Measurements from ENCODE around the gene ARHGEF4. TPM values are rescaled to one million over a fixed set of nuclear protein-coding genes. Genes with fewer than 3 reads are reported as not detected.
"Not testable (repeated sequence)": the region's sequence is repeated elsewhere in the genome, so short reads cannot be mapped to it uniquely, and the experiment has no call there.

ARHGEF4 gene
- total RNA-seq, 1 donor from 2014 or later, result 2.2 TPM

DNA sequence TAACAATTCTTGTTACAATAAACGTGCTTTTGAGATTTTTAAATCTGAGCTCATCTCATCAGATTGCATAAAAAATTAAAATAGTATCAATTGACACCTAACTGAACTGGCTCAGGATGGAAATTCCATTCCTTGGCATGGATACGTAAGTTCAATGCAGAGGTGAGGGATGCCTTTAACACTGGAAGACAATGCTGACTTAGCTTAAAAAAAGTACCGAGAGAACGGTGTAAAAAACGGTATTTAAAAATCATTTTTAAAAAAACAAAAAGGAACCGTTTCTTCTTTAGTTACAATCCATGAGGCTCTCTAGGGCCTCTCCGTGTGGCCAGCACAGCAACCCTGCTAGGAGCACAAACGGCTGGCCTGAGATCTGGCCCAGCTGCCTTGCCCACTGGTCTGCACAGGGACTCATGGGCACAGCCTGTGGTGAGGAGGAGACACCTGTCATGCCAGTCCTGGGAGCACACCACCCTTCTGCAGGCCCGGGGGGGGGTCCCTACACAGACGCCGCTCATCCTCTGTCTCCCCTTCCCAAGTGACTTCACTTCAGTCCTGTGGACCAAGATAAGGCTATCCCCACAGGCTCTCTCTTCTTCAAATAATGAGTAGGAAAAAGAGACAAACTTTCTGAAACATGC lies 211.3 kb downstream of the ARHGEF4 start:
- no peak for DNase-seq (ENCODE audit: low read depth in 2 of 2)

DNA sequence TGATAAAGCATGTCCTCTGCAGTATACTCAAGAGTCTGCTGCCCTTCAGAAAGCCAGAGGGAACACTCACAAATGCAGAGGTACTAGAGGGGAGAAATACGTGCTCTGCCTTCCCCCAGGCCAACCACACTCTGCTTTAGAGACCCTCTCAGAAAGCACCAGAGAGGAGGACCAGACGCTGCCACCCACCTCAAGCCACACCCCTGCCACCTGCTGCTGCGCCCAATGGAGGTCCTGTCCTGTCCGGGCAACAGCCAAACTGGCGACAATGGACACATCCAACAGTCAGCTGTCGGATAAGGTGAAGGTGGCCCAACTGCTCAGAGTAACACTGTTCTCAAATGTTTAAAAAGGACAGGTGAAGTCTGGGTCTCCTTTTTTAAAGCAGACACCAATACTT lies 211.9 kb downstream of the ARHGEF4 start:
- no peak for DNase-seq (ENCODE audit: low read depth in 2 of 2)

DNA sequence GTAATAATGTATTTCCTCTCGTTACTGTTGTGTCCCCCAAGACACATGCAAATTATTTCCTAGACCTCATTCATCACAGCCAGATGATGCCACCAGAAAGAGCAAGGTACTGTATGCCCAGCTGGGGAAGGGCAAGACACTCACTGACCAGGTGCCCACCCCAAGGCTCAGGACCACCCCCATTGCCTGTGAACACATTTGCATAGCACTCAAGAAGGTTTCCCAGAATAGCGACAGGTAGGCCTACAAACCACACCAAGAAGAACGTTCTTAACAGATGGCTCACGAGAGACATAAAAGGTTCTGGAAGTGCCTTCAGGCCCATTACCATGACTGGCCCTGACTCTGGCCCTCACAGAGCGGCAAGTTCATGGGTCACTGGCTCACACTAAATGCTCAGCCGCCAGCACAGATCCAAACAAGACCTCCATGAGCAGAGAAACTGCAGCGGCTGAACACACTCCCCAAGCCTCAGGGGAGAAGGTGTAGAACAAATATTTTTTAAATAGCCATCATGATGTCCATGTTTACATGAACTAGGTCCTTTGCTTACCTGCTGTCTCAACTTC lies 212.5 kb downstream of the ARHGEF4 start:
- DNase-seq (ENCODE audit: low read depth in 2 of 2), result no peak

DNA sequence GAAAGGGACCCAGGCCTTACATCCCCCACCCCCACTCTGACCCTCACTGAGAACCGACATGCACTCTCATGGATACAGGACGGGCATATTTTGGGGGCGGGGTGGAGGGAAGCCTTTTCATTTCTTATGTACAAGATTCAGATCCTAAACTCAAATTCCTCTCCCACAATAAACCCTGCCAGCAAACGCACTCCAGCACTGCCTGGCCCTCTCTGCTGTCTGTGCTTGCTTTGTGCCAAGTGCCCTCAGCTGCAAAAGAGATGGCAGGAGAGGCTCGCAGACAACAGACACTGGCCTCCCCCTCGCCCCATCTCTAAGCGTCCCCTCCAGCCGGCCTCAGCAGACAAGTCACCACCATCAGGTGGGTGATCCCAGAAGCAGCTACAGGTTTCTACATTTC lies 214.2 kb downstream of the ARHGEF4 start:
- no peak for DNase-seq (ENCODE audit: low read depth in 2 of 2)

DNA sequence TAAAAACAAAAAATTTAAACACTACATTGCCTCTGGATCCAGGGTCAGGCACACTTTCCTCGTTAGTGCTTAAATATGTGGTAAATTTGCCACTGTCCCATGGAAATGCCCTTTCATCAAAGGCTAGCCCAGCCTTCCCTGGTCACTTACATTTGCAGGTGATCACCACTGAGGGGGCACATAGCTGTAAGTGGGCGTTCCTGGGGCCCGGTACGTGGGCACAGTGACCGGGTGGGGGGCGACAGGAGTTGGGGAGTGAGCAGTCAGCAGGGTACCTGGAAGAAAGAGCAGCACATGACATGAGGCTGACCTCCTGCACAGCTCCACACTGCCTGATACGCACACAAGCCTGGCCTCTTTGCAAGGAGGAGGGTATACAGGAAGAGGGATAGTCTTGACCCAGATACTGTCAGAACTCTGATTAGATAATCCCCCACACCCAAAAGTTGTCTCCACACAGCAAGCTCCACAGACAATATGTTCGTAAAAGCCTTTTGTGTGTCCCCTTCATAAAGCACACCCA lies 216.1 kb downstream of the ARHGEF4 start:
- no peak for DNase-seq (ENCODE audit: low read depth in 2 of 2)

DNA sequence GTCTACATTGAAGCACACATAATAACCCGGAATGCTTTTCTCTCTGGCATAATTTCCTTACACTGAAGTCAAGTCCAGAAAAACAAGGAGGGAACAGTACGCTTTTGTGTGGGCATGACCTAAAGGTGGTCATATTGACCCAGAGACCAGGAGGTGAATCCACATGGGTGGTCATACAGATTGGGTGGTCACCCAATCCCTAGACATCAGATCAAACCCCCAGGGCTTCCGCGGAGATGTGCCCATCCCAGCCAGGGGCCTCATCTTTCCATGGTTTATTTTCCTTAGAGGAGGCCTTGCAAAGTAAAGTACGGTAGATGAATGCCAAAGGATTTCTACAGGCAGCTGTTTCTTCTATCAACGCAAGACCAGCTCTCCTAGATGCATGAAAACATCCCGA lies 217.8 kb downstream of the ARHGEF4 start:
- no peak for DNase-seq (ENCODE audit: low read depth in 2 of 2)

DNA sequence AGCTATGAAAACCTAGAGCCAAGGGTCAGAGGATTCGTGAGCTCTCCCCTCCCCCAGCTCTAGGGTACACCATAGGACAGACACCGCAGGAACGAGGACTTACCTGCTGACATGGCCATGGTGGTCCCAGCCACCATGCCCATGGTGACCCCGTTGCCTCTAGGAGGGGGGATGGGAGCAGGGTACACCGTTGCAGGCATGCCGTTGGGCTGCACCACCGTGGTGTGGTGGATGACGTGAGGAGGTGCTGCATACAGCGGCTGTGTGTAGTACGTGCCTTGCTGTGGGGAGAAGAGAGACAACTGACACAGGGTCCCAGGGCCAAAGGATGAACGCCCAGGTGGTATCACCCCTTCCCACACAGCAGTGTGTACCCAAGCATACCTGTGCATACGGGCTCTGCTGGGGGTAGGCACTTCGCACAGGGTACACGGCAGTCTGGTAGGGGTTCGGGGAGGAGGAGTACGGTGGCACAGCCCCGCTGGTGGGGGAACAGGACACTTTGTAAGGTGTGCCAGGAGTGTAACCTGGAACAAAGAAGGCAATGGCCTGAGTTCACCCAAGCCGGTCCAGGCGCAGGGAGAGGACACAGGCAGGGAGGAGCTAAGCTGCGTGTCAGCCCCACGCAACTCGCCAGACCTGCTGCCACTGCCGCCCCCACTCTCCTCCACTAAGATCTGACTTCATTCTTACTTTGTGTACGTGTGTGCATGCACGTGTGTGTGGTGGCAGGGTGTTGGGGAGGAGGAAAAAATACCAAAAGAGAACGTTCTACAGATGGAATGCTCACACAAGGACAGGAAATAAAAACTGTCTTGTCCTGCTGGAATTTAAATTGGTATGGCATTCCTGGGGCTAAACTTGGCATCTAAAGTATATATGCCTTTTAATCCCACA lies 218.7 kb downstream of the ARHGEF4 start:
- no peak for DNase-seq (ENCODE audit: low read depth in 2 of 2)

DNA sequence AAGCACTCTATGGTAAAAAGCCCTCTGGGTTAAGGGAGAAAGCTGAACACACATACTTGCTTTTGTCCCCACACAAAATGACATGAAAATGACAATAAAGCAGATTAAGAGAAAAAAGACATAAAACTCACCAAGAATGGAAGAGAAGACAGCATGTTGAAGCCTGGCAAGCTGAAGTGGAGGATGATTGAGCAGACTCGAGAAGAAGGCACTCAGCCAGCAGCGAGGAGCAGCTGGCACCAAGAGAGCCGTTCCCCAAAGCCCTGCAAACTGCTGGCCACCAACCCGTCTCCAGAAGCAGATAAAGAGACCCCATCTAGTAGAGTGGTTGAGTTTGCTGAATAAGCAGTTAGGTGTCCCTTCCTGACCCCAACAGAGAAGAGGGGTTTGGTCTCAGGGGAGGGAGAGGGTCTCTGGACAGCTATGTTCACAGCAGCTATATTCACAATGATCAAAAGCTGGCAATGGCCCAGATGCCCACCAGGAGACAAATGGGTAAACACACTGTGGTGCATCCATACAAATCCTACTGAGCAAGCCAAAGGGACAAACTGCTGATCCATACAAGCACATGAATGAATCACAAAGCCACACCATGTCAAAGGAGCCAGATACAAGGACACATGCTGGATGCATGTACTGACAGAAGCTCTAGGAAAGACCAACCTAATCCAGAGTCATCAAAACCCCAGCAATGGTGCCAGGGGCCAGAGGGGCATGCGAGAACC lies 219.7 kb downstream of the ARHGEF4 start:
- no peak for DNase-seq (ENCODE audit: low read depth in 2 of 2)

DNA sequence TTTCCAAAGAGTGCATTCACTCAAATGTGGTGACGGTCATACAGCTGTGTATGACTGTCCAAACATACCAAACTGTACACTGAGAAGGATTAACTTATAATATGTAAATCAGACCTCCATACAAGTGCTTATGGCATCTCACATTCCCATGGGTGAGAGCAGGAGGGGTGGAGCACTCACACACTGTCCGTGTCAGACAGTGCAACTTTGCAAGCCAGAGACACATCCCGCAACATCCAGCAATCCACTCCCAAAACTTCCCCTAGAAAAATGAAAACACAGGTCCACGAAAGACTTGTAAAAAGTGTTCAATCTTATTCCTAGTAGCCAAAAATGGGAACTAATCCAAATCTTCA lies 220.2 kb downstream of the ARHGEF4 start:
- no peak for DNase-seq (ENCODE audit: low read depth in 2 of 2)

DNA sequence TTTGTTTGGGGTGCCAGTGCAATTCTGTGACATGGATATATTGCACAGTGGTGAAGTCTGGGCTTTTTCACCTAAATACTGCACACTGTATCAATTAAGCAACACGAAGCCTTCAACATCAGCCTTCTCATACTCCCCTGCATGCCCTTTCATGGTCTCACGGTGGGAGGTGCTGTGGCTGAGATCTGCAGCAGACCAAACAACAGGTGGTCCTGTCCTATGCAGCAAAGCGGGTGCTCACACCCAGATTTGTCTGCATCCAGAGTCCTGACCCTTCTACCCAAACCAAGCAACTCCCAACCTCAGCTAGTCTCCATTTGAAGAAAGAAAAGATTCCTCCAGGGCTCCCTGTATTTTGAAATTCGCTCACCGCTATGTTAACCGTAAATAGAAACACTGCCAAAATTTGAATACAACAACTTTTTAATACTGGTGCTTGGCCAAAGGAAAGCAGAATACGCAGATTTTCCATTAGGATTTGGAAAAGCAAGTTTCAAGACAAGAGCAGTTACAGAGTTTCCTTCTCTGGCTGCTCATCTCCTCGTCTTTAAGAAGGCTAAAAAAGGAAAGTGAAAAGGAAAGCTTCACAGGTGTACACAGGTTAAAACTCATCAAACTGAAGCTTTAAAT lies 221.6 kb downstream of the ARHGEF4 start:
- no peak for DNase-seq (ENCODE audit: low read depth in 2 of 2)

DNA sequence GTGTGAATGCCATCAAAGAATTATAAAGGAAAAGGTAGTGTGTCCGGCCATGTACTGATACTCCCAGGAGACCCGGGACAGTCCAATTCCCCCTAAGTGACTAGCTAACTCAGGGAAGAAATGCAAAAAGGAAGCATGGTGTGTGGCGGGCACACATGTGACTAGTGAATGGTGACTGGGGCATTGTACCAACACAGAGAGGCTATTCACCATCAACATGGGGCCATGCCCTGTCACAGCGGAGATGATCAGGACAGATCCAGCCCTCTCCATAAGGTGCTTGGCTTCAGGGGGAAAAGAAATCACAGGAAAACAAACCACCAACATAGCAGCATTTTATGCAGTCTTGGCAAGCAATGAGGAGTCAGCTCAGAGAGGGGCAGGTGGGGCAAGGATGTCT lies 222.2 kb downstream of the ARHGEF4 start:
- no peak for DNase-seq (ENCODE audit: low read depth in 2 of 2)

DNA sequence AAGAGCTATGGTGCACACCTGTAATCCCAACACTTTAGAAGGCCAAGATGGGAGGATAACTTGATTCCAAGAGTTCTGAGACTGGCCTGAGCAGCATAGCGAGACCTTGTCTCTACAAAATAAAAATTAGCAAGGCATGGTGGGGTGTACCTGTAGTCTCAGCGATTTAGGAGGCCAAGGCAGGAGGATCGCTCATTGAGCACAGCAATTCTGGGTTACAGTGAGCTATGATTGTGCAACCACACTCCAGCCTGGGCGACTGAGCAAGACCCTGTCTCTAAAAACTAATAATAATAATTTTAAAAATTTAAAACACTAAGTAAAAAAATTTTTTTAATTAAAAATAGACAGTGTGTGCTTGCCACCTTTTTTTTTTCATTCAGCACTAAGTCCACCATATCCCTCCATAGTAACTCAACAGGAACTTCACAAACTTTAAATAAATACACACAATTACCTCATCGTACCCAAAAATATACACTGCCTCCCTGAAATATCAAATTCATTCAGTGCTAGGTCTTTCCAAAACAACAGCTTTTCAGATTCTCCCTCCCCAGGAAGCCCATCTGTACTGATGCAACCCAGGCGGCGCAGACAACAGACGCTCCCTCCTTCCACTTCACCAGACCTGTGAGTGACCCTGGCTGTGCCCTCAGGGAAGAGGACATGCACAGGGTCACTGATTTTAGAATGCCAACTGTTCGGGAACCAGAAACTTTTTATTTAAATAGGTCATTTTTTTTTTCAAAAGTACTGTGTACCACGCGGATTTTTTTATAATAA lies 227.0 kb downstream of the ARHGEF4 start:
- no peak for DNase-seq (ENCODE audit: low read depth in 2 of 2)

DNA sequence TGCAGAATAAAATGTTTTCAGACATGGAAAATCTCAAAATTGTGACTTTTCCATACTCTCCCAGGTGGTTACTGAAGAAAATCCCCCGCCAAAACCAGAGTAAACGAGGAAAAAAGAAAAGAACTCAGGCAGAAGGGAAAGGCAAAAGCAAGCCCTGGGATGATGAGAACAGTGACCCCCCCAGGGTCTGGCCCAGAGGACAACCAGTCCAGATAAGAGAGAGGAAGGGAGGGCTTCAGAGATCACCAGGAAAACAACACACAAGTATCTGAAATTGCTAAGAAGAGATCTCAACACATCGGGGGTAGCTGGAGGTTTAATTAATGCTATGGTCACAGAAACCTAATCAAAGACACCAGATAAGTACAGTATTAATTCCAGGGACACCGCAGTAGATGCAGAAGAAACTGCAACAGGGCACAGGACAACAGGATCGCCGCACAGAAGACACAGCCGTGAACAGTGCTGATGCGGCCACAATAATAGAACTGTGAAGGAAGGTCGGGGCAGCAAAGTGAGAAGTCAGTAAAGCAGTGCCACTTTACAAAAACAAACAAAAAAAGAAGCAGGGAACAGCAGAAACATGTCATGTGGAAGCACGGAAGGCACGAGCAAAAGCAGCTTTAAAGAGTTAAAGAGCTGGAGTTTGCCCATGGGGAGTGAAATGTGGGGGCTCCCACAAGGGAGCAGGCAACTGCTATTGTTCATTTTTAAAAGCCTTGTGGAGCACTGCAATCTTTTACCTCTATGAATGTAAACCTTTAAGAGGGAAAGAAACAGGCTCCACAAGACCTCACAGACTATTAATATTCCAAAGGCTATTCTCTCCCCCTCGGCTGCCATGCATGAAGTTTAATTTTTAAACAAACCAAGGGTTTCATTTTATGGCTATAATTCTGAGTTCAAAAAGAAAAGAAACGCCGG lies 228.1 kb downstream of the ARHGEF4 start:
- no peak for DNase-seq (ENCODE audit: low read depth in 2 of 2)

DNA sequence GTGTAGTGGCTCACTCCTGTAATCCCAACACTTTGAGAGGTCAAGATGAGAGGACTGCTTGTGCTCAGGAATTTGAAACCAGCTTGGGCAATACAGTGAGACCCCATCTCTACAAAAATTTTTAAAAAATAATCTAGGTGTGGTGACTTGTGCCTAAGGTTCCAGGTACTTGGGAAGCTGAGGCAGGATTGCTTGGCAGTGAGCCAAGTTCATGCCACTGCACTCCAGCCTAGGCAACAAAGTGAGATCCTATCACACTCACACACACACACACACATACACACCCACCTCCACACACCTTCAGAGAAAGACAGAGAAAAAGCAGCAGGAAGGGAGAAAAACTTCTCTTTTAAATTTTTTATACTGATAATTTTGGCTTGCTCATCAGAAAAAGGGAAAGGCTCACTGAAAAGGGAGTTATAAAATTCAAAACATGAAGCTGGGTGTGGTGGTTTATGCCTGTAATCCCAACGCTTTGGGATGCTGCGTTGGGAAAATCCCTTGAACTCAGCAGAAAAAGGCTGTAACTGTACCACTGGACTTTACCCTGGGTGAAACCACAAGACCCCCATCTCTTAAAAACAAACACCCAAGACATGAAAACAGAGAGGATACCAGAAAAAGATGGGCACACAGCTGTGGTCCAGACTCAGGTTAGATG lies 230.9 kb downstream of the ARHGEF4 start:
- DNase-seq (ENCODE audit: low read depth in 2 of 2), result no peak

DNA sequence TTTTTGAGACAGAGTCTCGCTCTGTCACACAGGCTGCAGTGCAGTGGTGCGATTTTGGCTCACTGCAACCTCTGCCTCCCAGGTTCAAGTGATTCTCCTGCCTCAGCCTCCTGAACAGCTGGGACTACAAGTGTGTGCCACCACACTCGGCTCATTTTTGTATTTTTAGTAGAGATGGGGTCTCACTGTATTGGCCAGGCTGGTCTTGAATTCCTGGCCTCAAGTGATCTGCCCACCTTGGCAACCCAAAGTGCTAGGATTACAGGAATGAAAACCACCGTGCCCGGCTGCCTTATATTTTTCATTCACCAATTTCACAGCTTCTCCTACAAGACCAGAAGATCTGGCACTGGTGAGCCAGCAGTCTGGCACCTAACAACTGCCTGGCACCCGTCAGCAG lies 231.5 kb downstream of the ARHGEF4 start:
- DNase-seq (ENCODE audit: low read depth in 2 of 2), result not testable (repeated sequence)

DNA sequence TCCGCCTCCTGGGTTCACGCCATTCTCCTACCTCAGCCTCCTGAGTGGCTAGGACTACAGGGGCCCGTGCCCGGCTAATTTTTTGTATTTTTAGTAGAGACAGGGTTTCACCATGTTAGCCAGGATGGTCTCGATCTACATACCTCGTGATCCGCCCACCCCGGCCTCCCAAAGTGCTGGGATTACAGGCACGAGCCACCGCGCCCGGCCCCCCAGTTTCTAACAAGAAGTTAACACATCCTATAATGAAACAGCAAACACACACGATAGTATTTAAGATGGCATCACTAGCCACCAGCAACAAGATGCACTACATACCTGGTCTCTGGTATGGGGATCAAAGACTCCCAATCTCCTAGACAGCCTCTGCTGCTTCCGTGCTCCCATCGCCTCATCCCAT lies 238.9 kb downstream of the ARHGEF4 start:
- DNase-seq (ENCODE audit: low read depth in 2 of 2), result not testable (repeated sequence)

DNA sequence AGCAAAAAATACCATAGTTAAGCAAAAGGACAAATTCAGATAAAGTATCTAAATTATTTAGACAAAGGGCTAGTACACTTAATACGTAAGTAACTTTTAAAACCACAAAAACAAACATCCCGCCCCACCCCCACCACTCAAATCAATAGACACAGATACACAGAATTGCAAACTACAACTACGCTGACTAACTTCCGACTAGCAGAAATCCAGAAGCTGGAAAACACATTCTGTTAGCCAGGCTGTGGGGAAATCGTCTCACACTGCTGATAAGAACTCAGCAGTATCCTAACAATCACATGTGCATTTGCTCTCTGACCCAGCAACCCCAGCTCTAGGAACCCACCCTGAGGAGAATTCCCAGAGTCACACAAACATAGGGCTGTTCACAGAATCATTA lies 240.0 kb downstream of the ARHGEF4 start:
- no peak for DNase-seq (ENCODE audit: low read depth in 2 of 2)

DNA sequence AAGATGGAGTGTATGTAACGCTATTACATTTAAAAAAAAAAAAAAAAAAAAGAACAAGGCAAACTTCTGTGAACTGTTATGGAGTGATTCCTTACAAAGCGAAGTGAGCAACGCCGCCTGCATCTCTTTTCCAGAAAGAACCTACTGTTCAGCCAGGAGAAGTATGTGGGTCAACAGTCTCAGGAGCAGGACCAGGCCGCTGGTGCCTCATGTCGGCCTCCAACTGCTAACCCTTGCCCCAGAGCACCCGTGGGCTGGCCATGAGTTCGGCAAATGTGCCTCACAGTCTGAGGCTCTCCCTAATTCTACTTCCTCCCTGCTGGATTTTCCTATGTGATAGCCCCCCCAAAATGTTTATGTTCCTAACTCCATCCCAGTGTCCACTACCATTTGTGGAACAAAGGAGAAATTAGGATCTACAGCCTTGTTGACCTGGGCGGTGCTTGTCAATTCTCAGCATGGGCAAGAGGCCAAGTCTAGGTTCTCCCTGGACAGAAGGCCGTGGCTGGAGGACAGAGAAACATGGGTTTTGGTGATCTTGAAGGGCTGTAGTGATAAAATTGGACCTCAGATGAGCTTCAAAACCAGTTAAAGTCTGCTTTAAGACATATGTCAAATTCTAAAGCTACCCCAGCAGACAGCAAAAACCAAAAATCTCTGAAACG lies 240.6 kb downstream of the ARHGEF4 start:
- DNase-seq (ENCODE audit: low read depth in 2 of 2), result no peak

All from lung microvascular endothelial cell (primary cell).